Fibroblast of villous mesenchyme (primary cell): Measurements from ENCODE around the gene ASCC2. TPM values are rescaled to one million over a fixed set of nuclear protein-coding genes. Genes with fewer than 3 reads are reported as not detected.

Experiments used
- DNase-seq: peaks from one replicate; pipeline ENCODE4 v3.0.0-alpha.2; 2010; ENCODE audit warnings: low read depth
- H3K4me3 ChIP-seq: 2 replicates; pipeline ENCODE4 v1.5.1; 2011; ENCODE audit warnings: low read depth, mild to moderate bottlenecking, low read length
- total RNA-seq: library from RNA; depleted of rRNA; stranded (reverse); fragments of >200 nt; gene quantifications from 2 replicates; pipeline ENCODE4 v1.2.3, GENCODE V29; 2012
- TF ChIP-seq, protein P1 (sequence below): IDR thresholded peaks from 2 replicates; pipeline ENCODE4 v1.5.1; 2012; ENCODE audit warnings: low read depth, mild to moderate bottlenecking, low read length; ENCODE audit not compliant: insufficient read depth

Gene ASCC2
- total RNA-seq, 1 donor = 33.7 TPM

GRCh38 chr22:29750559-29751538 lies 87.2 kb downstream of the ASCC2 start:
- no peak overlapping the region for H3K4me3 ChIP-seq
- no peak for DNase-seq
- TF ChIP-seq, protein P1, sequence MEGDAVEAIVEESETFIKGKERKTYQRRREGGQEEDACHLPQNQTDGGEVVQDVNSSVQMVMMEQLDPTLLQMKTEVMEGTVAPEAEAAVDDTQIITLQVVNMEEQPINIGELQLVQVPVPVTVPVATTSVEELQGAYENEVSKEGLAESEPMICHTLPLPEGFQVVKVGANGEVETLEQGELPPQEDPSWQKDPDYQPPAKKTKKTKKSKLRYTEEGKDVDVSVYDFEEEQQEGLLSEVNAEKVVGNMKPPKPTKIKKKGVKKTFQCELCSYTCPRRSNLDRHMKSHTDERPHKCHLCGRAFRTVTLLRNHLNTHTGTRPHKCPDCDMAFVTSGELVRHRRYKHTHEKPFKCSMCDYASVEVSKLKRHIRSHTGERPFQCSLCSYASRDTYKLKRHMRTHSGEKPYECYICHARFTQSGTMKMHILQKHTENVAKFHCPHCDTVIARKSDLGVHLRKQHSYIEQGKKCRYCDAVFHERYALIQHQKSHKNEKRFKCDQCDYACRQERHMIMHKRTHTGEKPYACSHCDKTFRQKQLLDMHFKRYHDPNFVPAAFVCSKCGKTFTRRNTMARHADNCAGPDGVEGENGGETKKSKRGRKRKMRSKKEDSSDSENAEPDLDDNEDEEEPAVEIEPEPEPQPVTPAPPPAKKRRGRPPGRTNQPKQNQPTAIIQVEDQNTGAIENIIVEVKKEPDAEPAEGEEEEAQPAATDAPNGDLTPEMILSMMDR = no peak

GRCh38 chr22:29750029-29750428 lies 88.0 kb downstream of the ASCC2 start:
- TF ChIP-seq, protein P1 = no peak
- no peak for DNase-seq
- H3K4me3 ChIP-seq = no peak overlapping the region

DNA sequence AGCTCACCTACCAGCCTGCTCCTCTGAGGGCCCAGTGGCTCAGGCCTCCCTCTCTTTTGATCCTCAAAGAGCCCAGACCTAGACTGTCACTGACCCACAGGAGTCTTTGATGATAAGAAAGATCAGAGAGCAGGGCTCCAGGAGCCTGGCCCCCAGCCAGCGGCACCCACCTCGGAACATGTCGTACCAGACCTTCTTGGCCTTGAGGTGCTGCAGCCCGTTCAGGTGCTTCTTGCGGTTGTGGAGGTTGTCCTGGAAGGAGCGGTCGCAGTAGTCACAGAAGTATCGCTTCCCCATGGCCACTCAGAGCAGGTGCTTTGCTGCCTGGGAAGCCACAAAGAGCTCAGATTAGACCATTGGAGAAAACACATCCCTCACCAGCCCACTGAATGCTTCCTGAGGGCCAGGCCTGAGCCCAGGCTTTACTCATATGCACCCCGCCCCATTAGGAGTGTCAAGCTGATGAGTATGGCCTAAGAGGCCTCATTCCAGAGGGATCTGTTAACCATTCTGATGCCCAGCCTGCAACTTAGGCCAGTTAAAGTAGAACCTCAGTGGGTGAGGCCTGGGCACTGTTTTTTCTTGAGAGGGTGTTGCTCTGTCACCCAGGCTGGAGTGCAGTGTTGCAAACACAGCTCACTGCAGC lies 89.7 kb downstream of the ASCC2 start:
- TF ChIP-seq, protein P1 = no peak
- no peak for DNase-seq
- H3K4me3 ChIP-seq = no peak overlapping the region

- TF ChIP-seq, protein P1 = no peak
- DNase-seq = no peak
- H3K4me3 ChIP-seq = no peak overlapping the region
Measured at GRCh38 chr22:29747832-29748231, 90.2 kb downstream of the ASCC2 start.

DNA sequence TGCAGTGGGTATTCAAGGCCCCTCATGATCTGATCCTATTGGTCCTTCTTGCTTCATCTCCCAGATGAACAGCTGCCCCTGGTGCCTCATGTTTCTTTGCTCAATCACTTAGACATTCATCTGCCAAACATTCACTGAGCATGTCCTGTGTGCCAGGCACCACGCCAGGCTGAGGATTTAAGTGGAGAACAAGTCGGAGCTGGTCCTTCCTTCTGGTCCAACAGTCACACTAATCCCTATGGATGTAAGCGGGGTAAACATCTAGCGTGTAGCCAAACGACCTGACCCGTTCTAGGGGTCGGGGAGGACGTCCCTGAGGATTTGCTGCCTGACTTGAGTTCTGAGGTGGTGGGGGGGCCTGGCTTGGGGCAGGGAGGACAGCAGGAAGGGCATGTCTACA lies 93.2 kb downstream of the ASCC2 start:
- DNase-seq = peak; percentile 16

DNA sequence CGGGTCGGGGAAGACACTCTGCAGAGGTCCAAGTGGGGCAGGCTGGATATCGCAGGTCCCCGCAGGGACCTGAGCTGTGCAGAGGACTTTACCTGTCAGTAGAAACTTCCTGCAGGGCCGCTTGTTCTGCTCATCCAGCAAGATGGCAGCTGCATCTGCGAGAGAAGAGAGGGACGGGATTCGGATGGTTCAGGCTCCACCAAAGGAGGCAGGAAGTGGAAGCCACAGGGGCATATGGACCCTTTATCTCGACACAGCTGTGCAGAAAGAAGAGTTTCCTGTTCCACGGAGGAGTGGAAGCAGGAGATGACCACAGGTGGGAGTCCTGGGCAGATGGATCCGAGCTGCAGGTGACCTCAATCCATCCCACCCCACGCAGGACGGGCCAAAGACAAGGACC lies 95.7 kb downstream of the ASCC2 start:
- DNase-seq = no peak

More for the DNA sequence above, 93.2 kb downstream of the ASCC2 start:
- H3K4me3 ChIP-seq = no peak overlapping the region
- TF ChIP-seq, protein P1 = no peak

More for the DNA sequence above, 95.7 kb downstream of the ASCC2 start:
- TF ChIP-seq, protein P1 = no peak
- no peak overlapping the region for H3K4me3 ChIP-seq
